ENCODE results near the gene PKP4.

The PKP4 gene

DNA sequence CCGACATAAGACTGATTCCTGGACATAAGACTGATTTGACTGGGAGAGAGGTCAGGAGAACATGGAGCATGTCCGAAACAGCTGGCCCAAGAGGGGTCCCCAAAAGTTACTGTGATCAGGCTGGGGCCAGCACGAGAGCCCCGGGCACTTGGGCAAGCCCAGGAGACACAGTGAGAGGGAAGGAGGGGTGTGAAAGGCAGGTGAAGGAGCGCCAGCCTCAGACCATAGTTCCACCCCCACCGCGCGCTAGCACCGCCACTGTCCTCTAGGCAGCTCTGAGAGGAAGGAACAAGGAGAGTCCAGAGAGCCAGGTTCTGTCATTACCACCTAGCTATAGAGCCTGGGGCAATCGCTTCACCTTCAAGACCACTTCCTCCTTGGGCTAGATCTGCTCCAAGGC, 260.2 kb downstream of the PKP4 start:
- no peak overlapping the region for H3K27ac ChIP-seq (ENCODE audit: low read depth, low read length)
- H2AFZ ChIP-seq (ENCODE audit: low read depth, low read length, severe bottlenecking): no peak overlapping the region
- TF ChIP-seq, protein P1, sequence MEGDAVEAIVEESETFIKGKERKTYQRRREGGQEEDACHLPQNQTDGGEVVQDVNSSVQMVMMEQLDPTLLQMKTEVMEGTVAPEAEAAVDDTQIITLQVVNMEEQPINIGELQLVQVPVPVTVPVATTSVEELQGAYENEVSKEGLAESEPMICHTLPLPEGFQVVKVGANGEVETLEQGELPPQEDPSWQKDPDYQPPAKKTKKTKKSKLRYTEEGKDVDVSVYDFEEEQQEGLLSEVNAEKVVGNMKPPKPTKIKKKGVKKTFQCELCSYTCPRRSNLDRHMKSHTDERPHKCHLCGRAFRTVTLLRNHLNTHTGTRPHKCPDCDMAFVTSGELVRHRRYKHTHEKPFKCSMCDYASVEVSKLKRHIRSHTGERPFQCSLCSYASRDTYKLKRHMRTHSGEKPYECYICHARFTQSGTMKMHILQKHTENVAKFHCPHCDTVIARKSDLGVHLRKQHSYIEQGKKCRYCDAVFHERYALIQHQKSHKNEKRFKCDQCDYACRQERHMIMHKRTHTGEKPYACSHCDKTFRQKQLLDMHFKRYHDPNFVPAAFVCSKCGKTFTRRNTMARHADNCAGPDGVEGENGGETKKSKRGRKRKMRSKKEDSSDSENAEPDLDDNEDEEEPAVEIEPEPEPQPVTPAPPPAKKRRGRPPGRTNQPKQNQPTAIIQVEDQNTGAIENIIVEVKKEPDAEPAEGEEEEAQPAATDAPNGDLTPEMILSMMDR (IDR thresholded peaks at IDR 0.05; ENCODE audit: insufficient read depth, low read length, poor library complexity, severe bottlenecking): no peak
- TF ChIP-seq EZH2phosphoT487 (conservative IDR thresholded peaks at IDR 0.05; ENCODE audit: low read length): no peak
- H3F3A ChIP-seq (ENCODE audit: insufficient read depth): no peaks in the 10 kb centered on the region
- no peaks in the 10 kb centered on the region for H3K36me3 ChIP-seq (ENCODE audit: low read length)
- no peak overlapping the region for H3K4me2 ChIP-seq (ENCODE audit: low read depth, low read length, poor library complexity, severe bottlenecking)
- no peaks in the 10 kb centered on the region for H3K9me2 ChIP-seq (replicated peaks; ENCODE audit: insufficient read depth, low read length)
- H3K9ac ChIP-seq (ENCODE audit: low read length): no peak overlapping the region
- H3K9me3 ChIP-seq (ENCODE audit: insufficient read depth, low read length): no peaks in the 10 kb centered on the region; the same call in 1 of the 2 replicates
- no peaks in the 10 kb centered on the region for H3K27me3 ChIP-seq (ENCODE audit: low read length)
- H3K4me3 ChIP-seq (ENCODE audit: insufficient read depth, low read length, poor library complexity, severe bottlenecking): no peak overlapping the region
- H4K20me1 ChIP-seq (ENCODE audit: low read depth, low read length): no peaks in the 10 kb centered on the region
- H3K79me2 ChIP-seq (ENCODE audit: insufficient read depth, low read length): no peaks in the 10 kb centered on the region

DNA sequence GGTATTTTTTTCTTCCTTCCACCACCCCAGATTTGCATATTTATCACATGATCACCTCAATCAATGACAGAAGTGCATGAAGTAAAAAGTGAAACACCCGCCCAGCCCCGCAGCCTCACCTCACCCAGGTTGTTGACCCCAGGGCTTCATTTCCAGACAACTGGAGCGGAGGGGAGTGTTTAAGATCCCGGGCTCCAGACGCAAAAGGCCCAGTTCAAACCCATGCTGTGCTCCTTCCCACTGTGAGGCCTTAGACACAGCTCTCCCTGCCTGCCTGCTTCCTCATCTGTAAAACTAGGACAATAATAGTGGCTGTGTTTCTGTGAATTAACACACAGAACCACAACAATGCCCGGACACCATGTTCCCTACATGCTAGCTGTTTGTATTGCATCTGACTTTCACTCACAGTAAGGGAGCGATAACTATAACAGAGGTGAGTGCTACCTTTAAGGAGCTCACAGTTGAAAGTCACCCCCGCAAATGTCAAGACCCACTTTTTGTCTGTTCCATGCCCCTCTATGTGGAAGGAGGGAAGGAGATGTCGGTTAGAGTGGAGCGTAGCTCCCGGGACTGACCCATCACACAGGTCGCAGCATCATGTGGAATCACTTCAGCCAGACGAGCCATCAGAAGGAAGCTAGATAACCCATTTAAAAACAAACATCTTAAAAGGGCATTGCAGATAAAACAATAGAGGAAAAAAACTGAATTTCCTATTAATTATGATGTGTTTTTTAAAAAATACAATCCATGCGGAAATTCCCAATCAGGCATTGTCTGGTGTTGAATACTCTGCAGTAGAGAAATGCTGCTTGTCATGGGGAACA, 260.8 kb downstream of the PKP4 start:
- Histone ChIP-seq H3K27me3 (ENCODE audit: low read length) (no peaks in the 10 kb centered on the region), H3K27ac (ENCODE audit: low read depth, low read length) (no peak overlapping the region), H3F3A (ENCODE audit: insufficient read depth) (no peaks in the 10 kb centered on the region), H3K79me2 (ENCODE audit: insufficient read depth, low read length) (no peaks in the 10 kb centered on the region), H3K4me3 (ENCODE audit: insufficient read depth, low read length, poor library complexity, severe bottlenecking) (no peak overlapping the region), H3K36me3 (ENCODE audit: low read length) (no peaks in the 10 kb centered on the region), H3K9me3 (ENCODE audit: insufficient read depth, low read length) (no peaks in the 10 kb centered on the region; the same call in 1 of the 2 replicates), H2AFZ (ENCODE audit: low read depth, low read length, severe bottlenecking) (no peak overlapping the region), H4K20me1 (ENCODE audit: low read depth, low read length) (no peaks in the 10 kb centered on the region), H3K9me2 (replicated peaks; ENCODE audit: insufficient read depth, low read length) (no peaks in the 10 kb centered on the region), H3K4me2 (ENCODE audit: low read depth, low read length, poor library complexity, severe bottlenecking) (no peak overlapping the region), H3K9ac (ENCODE audit: low read length) (no peak overlapping the region)
- TF ChIP-seq, protein P1 (IDR thresholded peaks at IDR 0.05; ENCODE audit: insufficient read depth, low read length, poor library complexity, severe bottlenecking): no peak

DNA sequence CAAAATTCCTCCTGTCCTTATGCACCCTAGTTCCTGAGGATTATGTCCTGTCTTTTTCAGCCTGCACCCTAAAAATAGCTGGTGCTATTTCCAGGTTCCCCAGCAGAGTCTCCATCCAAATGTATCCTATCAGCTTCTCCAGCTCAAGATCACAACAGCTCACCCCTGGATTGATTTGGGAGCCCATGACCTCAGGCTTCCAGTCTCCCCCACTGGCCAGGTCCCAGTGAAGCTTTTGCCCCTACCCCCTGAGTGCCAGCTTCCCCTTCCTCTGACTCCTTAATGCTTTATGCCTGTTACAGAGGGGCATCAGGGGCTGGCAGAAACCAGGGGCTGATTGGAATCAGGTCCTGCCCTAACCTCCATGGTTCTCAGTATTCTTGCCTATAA, 261.4 kb downstream of the PKP4 start:
- no peak overlapping the region for H3K9ac ChIP-seq (ENCODE audit: low read length)
- TF ChIP-seq EZH2phosphoT487 (conservative IDR thresholded peaks at IDR 0.05; ENCODE audit: low read length): no peak
- TF ChIP-seq, protein P1 (IDR thresholded peaks at IDR 0.05; ENCODE audit: insufficient read depth, low read length, poor library complexity, severe bottlenecking): no peak

More for the DNA sequence above, 261.4 kb downstream of the PKP4 start:
- Histone ChIP-seq H2AFZ (ENCODE audit: low read depth, low read length, severe bottlenecking) (no peak overlapping the region), H3K27me3 (ENCODE audit: low read length) (no peaks in the 10 kb centered on the region), H3K36me3 (ENCODE audit: low read length) (no peaks in the 10 kb centered on the region), H3F3A (ENCODE audit: insufficient read depth) (no peaks in the 10 kb centered on the region), H3K9me3 (ENCODE audit: insufficient read depth, low read length) (no peaks in the 10 kb centered on the region; the same call in 1 of the 2 replicates), H3K4me2 (ENCODE audit: low read depth, low read length, poor library complexity, severe bottlenecking) (no peak overlapping the region), H4K20me1 (ENCODE audit: low read depth, low read length) (no peaks in the 10 kb centered on the region), H3K4me3 (ENCODE audit: insufficient read depth, low read length, poor library complexity, severe bottlenecking) (no peak overlapping the region), H3K79me2 (ENCODE audit: insufficient read depth, low read length) (no peaks in the 10 kb centered on the region), H3K9me2 (replicated peaks; ENCODE audit: insufficient read depth, low read length) (no peaks in the 10 kb centered on the region), H3K27ac (ENCODE audit: low read depth, low read length) (no peak overlapping the region)
